HG02943 (cell line): Measurements from ENCODE around the gene TNIK.

ENCODE experiments used
- ATAC-seq: cut with Tn5 transposase; IDR thresholded peaks from one replicate; pipeline ENCODE4 v1.9.1; 2021; ENCODE audit warnings: mild to moderate bottlenecking, low read depth, moderate library complexity; ENCODE audit not compliant: unreplicated experiment

The TNIK gene

GRCh38 chr3:171077261-171077660 lies 382.9 kb downstream of the TNIK start:
- no peak for ATAC-seq

GRCh38 chr3:171072432-171072831 lies 387.8 kb downstream of the TNIK start:
- no peak for ATAC-seq

- no peak for ATAC-seq
Observed at GRCh38 chr3:171068658-171069057, 391.5 kb downstream of the TNIK start.

DNA sequence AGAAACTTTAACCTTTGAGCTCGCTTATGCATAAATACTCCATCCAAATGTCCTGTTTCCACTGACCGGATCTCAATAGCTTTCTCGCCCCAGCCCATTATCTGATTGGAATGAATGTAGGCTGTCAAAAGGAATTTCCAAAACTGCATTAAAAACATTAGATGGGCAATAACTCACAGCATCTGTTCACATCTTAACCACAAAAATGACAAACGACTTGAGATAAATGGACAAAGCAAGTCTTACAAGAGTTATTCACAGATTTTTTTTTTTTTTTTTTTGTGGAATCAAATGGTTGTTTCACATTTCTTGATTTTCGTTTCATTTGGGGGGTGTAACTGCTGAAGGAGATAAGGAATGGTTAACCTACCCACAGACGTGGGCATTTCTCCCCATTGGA lies 394.0 kb downstream of the TNIK start:
- no peak for ATAC-seq

GRCh38 chr3:171065732-171066131 lies 394.5 kb downstream of the TNIK start:
- ATAC-seq = no peak

DNA sequence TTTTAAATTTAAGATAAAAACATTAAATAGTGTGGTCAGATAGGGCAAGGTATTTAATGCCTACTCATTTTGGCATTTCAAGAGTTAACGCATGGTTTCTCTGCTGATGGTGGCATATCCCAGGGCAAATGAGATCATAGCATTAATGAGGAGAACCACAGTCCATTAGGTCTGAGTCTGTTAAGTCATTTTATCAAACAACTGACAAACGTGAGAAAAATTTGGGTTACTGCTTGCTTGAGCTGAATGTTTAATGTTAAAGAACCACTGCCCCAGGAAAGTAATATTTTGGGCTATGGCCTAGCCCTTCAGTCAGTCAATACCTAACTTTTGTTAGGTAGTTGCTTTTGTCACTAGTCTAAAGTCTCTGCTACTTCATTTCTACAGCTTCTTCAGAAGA lies 395.7 kb downstream of the TNIK start:
- no peak for ATAC-seq

DNA sequence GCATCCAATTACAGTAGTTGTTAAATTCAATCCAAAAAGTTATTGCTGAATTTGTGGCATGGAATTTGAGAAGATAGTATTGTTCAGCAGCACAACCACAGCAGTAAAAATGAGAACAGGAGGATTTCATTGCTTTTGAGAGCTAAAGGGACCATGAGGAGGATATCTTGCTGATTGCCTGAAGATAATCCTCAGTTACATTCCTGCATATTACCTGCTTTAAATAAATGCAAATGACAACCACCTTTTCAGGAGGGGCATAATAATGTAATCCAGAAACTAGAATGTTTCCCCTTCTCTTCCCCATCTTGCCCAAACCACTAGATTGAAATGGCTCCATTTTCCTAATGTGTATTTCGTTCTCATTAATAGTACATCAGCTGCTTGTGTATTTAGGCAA lies 398.5 kb downstream of the TNIK start:
- ATAC-seq = no peak

GRCh38 chr3:171059978-171060377 lies 400.2 kb downstream of the TNIK start:
- no peak for ATAC-seq

DNA sequence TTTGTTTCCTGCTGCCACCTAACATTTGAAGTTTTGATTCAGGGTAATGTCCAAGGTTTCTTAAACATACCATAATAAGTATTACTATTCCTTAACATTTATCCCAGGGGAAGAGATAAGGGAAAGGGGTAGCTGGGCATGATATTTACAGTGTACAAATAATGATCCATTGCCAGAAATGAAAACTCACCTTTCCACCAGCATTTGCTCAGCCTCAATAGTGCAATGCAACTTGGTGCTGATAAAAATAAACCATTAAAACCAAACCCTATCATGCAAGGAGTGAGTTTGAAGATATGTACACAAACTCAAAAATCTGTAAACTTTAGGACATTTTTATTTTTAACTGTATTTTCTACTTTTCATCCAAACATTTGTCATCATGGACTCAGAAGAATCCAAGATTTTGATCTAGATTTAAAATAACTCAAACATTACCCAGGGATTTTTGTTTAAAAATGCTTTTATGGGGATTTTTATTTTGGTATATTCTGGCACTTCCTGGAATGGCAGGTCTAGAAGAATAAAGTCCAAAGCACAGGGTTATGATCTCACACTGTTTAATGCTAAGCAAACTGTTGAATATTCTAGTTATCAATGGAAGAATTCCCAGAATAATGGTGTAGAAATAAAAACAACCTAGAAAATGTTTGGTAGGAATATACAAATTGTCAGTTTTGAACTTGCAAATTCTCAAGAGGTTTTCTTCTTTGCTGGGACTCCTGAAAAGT lies 401.2 kb downstream of the TNIK start:
- no peak for ATAC-seq

DNA sequence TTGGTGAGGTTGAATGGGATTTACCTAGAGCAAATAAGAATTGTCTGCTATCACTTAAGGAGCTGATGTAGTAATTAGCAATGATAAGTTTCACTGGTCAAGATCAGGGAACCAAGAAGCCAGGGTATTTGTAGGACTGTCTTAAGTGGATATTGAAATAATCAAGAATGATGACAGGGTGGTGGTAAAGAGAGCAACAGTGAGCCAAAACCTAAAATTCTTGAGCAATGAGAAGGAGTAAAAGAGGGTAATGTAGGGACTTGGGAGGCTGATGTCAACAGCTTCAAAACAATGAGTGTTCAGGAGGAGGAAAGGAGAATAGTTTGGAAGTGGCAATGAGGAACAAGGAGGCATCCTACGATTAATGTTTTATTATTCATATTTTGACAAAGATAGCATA lies 402.1 kb downstream of the TNIK start:
- no peak for ATAC-seq

DNA sequence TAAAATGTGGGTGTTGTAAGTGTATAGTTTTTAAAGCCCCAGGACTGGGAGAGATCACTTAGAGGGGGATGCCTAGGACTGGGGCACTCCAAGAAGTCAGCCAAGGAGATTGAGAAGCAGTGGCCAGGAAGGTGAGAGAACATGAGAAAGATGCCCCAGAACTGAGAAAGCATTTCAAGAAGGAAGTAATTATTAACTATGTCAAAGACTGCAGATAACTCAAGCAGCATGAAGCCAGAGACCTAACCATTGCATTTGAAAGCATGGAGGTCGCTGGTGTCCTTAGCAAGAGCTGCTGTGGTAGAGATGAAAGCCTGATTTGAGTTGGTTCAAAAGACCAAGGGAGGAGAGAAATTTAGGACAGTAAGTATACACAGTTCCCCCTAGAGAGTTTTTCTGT lies 403.1 kb downstream of the TNIK start:
- no peak for ATAC-seq

DNA sequence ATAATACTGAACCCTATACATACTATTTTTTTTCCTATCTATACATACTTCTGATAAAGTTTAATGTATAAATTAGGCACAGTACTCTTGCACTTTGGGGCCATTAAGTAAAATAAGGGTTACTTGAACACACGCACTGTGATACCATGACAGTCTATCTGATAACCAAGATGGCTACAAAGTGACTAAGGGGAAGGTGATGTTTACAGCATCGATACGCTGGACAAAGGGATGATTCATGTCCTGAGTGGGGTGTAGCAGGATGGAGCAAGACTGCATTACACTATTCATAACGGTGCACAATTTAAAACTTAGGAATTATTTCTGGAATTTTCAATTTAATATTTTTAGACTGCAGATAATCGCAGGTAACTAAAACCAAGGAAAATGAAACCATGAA lies 403.7 kb downstream of the TNIK start:
- ATAC-seq = no peak

DNA sequence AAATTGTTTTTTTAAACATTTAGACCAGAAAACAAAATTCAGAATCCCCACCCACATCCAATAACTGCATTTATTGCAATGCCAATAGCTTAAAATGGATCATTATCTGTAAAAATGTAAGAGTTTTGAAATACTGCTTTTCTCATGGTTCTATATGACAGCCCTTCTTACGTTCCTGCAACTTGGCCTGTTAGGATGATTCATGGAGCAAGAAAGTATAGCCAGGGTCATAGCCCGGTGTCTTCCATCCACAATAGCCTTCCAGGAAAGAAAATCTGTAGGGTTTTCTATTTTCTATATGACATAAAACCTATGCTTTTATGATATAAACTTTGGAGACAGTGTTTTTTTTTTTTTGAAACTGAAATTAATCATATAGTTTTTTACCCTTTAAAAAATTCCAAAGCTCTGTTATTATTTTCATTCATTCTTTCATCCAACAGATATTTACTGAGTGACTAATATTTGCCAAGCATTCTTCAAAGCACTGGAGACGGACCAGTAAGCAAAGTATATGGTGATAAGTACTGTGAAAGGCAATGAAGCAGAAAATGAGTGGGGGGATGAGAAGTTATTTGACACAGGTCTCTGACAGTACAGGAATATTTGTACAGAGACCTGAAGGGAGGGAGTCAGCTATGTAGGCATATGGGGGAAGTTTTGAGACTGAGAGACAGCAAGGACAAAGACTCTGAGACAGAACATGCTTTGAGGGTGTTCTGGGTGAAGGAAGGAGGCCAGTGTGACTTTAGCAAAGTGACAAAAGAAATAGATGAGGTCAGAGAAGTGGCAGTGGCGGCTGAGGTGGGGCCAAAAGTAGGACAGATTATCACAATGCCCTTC lies 404.6 kb downstream of the TNIK start:
- ATAC-seq = no peak

- ATAC-seq = no peak
Observed at GRCh38 chr3:171054921-171055320, 405.3 kb downstream of the TNIK start.

GRCh38 chr3:171054231-171054630 lies 406.0 kb downstream of the TNIK start:
- no peak for ATAC-seq

- ATAC-seq = peak; percentile 91
Observed at GRCh38 chr3:171049861-171050444, 410.3 kb downstream of the TNIK start.

GRCh38 chr3:171046760-171047159 lies 413.4 kb downstream of the TNIK start:
- no peak for ATAC-seq

DNA sequence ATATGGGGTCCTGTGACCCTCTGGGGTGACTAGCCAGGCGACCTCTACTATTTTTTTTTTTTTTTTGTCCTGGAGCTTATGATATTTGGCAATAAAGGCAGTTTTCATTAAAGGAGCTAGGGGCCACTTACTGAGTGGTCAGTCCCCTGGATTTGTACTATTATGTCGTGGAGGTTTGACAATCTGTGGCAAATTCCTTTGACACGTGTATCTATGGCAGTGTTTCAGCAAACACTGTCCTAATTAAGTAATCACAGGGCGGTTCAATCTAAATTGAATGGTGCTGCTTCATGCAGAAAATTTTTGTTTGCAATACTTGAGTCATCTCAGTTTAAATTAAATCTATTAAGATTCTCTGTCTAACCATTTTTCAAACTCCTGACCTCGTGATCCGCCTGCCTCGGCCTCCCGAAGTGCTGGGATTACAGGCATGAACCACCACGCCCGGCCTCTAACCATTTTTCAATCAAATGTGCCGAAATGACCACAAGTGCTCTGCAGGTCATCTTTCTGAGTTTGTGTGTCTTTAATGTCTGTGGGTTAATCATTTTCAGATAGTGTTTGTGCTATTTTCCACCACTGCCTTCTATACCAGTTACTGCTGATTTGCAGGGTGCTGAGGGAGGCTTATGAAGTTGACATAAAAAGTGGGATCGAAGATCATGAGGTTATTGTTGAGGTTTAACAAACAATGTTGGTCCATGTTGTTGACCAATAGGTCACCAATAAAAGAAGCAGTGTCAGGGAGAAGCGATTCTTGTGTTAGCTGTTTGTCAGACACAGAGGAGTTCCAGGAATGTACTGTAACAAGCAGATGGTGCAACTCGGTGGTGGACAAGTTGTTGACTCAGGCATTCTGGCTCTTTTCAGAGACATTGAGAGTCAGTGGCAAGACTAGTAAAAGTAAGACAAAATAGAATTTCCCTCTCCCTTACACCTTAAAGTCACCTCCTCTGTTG lies 415.1 kb downstream of the TNIK start:
- ATAC-seq = no peak

DNA sequence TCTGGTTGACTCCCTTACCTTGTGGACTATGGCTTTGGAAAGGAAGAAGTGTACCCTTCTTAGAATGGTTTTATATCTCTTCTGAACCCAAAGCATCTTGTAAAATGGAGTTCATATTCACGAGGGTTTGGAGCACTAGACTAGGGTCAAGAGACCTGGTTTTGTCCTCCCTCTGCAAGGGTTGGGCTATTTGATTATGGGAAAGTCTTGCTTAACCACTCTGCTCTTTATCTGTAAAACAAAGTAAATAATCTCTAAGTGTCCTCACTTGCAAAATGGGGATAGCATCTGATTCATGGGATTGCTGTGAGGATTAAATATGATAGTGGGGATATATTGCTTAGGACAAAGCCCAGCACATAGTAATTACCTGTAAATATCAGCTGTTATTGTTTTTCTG lies 415.8 kb downstream of the TNIK start:
- no peak for ATAC-seq

DNA sequence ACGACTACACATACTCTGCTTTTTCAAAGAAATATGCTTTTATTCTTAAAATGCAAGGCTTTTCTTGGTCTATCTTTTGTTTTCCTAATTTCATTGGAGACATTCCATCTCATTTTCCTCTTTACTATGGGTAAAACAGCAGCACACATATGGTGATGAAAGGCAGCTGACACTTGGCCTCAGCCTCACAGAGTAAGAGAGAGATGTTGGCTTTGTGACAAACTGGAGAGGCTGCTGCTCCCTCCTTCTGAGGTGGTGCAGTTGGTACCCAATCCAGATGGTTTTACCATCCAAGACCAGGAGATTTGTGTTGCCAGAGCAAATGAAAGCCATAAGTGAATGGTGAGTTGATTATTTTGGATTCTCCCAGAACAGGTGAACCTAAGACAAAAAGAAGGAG lies 420.5 kb downstream of the TNIK start:
- no peak for ATAC-seq
